ELR (cell line): ENCODE data around the gene SRGAP3.

Experiments used
- DNase-seq: peaks from one replicate; pipeline ENCODE4 v3.0.0-alpha.2; 2015; ENCODE audit warnings: low read depth

Gene SRGAP3

DNA sequence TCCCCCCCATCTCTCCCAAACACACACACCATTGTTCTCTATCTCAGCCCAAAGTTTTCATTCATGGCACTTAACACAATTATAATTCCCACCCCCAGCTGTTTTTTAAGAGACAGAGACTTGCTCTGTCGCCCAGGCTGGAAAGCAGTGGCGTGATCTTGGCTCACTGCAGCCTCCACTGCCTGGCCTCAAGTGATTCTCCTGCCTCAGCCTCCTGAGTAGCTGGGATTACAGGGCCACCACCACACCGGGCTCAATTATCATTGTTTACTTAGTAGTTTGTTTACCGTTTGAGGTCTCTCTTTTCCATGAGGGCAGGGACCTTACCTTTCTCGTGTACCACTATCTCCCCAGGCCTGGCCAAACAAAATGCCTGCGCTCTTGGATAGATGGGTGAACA, 206.4 kb downstream of the SRGAP3 start:
- no peak for DNase-seq

DNA sequence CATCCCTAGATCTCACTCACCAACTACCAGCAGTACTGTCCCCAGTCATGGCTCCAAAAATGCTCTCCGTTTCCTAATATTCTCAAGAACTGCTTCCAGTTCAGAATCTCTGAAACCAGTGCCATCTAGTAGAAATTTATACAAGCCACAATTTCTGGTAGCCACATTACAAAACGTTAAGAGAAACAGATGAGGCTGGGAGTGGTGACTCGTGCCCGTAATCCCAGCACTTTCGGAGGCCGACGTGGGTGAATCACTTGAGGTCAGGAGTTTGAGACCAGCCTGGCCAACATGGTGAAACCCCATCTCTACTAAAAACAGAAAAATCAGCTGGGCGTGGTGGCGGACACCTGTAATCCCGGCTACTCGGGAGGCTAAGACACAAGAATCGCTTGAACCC, 207.8 kb downstream of the SRGAP3 start:
- DNase-seq, result peak; percentile 15

DNA sequence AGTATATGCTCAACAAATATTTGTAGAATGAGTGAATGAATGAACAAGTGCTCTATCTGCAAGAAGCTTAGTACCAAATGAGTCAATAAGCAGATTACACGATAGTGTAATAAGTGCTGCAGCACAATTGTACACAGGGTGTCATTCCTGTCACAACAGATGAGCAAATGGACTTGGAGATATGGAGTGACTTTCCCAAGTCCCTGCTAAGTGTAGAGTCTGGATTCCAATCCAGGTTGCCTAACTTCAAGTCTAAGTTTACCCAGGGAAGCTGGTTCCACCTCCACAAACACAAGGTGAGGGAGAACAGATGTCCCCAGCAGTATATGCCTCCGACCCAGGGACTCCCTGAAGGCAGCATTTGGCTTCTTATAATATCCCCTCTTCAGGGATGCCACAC, 208.4 kb downstream of the SRGAP3 start:
- DNase-seq, result no peak

DNA sequence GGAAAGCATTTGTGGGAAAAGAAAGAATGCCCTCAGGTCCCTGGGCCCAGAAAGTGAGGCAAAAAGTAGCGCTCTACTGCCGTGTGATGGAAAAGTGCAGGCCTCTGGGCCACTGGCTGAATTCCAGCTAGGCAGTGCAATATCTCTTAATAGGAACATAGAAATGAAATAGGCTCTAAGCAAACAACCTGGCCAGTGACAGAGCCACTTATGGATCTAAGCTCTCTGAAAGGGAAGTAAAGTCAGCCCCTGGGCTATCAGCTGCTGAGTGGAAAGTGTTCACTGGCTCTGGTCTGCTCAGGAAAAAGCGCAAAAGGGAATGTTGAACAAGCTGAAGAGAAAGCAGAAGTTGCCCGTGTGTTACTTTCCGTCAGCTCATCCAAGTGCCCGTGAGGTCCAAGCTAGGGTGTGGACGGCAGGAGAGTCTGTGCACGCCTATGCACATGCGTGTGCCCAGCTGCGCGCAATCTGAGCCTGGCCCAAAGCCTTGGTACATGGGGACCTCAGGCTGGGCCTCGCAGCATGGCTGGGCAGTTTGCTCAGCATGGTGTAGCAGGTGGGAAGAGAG, 212.2 kb downstream of the SRGAP3 start:
- no peak for DNase-seq

DNA sequence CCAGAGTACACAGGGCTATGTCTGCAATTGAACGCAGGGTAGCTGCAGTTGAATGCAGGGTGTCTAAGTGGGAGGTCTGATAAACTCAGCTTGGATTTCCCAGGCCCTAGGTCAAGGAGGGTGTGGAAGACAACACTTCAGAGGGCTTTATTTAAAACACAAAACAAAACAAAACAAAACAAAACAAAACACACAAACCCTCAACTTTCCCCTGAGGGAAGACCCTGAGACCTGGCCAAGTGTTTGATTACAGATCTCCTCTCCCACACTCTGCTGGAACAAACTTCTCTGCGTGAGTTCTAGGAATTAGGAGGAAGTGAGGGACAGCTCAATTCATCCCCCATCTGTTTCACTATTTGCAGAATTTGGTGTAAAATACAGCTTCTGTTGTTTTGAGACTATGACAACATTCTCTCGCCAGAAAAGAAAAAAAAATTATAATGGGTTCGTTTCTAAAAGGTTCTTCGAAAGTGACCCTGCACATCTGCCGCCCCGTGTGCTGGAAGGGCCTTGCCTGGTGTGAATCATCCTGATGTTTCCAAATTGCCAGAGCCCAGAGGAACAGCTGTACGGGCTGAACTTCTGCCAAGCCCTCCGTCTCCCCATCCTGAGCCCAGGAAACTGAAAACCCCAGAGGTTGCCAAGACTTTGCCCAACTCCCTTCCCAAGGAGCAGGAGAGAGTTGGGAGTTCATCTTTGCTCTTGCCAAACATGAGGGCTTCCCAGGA, 212.9 kb downstream of the SRGAP3 start:
- no peak for DNase-seq

DNA sequence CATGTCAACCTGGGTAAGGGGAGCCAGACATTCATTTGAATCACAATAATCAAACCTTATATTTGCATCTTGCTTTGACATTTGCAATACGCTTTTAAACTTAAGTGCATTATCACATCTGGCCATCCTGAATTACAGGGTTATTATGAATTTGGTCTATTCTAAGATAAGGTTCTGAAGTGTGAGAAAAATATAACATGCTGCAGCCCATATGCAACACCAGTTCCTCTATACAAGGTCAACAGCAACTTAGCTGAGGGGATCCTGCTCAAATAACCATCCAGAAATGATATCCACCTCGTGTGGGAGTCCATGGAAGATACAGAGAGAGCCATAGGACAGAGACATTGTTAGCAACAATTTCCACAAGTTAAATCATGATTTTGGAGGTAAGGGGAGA, 213.5 kb downstream of the SRGAP3 start:
- no peak for DNase-seq

DNA sequence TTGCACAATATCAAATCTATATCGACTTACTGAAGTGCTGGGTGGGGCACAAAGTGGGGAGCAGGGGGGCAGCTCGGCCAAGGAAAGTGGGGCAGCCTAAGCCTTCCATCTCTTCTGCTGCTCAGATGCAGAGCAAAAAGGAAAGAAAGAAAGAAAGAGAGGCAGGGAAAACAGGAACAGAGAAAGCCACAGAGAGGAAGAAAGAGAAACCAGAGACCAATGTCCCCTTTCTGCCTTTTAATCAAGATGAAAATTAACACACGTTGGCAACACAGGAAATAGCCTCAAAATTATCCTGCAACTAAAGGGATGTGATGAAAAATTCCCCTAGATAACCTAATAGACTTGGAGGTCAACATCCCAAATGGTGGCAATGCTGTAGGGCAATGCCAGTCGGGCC, 214.0 kb downstream of the SRGAP3 start:
- no peak for DNase-seq

DNA sequence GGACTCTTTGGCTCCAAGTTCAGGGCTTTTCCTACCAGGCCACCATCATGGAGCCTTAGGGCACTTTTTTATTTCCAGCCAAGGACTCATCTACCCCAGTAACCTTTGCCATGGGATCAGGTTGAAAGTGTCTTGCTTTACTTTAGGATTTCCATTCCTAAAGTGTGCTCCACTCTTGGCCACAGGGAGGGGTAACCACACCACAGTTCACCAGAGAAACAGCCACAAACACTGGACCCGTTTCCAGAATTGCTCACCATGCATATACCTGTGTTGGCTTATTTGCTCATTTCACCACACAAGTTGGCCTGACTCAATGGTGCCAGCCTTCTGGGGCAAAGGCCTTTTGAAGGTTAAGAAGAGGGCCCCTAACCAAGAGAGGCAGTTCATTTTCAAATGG, 215.6 kb downstream of the SRGAP3 start:
- no peak for DNase-seq

DNA sequence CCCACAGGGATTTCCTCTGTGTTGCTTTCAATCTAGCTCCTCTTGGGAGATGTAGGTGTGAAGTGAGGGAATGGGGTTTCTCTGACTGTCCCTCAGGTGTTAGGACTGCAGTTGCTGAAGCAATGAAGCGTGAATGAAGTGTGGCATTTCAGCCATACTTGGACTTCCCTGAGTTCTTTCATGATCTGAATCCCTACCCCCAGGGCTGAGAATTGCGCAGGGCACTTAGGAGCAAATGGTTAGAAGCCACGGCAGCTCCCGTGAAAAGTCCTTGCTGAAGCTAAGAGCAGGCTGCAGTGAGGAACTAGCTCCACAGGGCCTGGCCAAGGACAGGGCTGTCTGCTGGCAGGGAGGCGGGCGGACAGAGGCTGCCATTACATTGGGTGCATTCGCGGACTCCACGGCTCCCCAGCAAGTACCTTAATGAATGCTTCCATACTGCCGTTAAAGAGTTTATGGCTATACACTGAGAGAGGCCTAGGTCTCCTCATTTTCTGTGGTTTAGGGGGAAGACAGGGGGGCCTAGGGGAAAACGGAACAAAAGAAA, 217.1 kb downstream of the SRGAP3 start:
- no peak for DNase-seq

DNA sequence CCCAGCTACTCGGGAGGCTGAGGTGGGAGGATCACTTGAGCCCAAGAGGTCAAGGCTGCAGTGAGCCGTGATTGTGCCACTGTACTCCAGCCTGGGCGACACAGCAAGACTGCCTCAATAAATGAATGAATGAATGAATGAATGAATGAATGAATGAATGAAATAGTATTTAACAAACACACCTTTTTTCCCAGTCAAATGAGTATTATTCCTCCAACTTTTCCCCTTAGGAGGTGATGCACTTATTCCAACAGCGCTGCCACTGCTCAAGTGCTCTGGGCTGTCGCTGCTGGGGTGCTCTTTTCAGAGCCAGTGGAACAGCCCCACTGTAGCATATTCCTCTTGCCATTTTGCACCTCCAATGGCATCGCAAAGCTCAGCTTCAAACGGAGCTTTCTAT, 219.4 kb downstream of the SRGAP3 start:
- no peak for DNase-seq

DNA sequence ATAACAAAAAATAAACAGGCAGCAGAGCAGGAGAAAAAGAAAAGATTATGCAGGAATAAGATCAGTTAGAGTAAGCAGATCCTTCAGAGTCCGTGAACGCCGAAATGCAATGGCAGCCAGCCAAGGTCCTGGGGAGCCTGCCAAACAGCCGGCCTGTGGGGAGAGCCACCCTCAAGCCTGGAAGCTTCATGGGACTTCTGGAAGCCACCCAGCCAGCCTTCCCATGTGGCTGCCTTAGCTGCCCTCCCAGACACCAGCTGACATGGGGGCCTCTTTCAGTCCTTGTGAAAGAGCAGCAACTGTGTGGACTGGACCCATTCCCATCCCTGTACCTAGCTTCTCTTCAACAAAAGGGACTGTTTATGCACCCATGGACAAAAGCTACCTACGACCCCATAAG, 221.3 kb downstream of the SRGAP3 start:
- DNase-seq, result no peak

DNA sequence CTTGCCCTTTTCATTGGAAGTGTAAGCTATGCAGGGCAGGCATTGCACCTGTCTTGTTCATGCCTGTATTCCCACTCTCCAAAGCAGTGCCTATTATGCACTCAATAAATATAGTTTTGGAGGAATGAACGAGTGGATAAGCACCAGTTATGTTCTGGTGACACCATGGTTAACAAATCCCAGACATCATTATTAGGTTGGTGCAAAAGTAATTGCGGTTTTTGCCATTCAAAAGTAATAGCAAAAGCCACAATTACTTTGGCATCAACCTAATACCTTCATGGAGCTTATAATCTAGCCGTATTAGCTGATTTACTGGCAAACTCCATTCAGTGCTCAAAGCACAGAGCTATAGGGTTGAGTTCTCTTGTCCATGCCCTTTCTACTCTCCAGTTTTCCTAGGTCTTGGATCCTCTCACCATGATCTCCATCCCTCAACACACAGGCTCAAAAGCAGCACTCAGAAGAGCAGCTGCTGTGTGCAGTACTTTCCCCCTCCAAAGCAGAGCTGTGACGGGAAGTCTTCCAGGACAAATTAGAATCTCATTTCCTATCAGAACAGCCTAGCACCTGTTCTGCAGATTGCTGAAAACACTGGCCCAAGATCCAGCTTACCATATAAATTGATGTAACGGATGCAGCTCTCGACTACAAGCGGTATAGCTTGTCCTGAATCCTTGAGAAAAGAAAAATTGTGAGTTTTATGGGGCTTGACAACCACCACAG, 223.0 kb downstream of the SRGAP3 start:
- no peak for DNase-seq

DNA sequence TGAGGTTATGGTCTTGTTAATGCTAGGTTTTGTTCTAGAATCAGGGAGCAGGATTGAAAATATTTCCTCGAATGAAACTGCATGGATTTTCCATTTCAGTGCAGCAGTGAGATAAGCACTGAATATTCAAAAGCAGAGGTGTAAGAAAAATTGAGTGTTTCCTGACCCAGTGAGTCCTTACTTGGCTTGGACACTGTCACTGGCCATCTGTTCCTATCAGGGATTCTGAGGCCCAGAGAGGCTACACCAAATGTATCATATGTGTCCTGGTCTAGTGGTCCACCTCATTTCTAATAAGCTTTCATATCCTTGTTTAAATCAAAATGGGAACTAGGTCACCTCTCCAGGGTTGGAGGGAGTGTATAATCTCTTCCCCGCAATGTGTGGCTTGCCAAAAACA, 225.1 kb downstream of the SRGAP3 start:
- DNase-seq, result no peak

DNA sequence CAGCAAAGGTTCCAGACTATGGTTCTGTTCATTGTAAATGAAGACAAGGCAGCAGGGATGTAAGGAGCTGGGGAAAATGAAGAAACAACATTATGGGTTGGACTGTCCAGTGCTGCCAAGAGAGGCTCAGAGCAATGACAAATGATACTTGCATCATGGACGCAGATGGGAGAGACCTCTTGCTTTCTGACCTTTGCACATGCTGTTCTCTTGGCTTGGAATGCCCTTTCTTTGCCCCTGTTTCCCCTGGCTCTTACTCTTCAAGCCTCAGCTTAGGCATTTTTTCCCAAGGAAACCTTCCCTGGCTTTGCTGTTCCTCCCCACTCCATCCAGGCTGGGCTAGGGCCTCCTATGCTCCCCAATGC, 226.2 kb downstream of the SRGAP3 start:
- DNase-seq, result no peak

DNA sequence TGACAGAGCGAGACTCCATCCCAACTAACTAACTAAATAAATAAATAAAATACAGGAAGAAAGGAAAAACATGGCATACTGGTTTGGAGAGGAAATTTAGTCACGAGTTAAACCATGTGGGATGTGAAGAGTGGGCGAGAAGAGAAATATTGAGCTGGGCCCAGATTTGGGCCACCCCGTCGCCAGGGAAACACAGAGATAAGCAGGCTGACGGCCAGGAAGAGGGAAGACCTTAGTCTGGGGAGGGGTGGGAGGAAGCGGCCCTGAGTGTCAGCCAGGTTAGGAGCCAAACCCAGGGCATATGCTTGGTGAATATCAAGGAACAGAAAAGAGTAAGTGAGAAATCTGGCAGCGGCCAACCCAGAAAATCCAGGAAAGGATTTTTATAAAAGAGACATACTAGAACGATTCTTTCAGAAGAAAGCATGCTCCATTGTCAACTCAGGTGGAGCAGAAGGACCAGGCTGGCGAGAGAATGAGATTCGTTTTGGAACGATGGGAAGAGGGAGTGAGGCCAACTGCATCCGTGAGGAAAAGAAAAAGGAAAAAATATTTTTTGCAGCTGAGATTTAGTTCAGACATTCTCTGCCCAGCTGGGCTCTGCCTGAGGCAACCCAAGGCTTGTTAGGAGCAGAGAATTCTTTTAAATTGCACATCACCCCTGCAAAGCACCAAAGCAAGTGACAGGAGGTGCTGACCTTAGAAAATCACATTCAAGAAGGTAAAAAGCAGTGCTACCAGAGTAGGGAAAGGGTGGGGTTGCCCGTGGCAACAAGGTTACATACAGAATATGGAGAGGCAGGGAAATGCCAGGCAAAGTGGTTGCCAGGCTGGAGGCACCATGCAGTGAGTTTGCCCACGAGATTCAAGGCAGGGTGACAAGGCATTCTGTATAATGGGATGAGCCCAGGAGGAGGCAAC, 226.9 kb downstream of the SRGAP3 start:
- DNase-seq, result no peak

DNA sequence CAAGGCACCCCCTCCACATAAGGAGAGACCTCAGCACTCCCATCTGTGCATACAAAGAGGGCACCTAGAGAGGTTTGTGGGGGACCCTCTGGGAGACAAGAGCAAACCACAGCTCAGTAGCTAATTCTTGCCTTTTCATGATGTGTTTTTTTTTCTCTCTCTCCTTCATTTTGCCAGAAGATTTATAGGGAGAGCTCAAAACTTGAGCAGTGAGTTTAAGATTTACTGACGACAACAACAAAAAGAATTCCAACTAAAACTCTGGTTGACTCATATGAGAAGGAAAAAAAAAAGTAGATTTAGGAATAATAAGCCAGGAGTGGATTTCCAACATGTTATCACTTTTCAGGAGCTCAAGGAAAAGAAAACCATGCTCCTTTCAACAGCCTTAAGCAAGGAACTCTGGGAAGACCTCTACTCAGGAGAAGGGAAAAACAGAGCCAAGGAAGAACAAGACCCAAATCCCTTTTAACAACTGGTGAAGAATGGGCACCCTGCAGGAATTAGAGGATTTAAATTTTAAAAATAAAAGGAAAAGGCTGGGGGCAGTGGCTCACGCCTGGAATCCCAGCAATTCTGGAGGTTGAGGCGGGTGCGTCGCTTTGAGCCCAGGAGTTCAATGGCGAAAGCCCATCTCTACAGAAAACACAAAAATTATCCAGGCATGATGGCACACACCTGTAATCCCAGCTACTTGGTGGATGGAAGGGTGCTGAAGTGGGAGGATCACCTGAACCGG, 228.0 kb downstream of the SRGAP3 start:
- DNase-seq, result no peak

DNA sequence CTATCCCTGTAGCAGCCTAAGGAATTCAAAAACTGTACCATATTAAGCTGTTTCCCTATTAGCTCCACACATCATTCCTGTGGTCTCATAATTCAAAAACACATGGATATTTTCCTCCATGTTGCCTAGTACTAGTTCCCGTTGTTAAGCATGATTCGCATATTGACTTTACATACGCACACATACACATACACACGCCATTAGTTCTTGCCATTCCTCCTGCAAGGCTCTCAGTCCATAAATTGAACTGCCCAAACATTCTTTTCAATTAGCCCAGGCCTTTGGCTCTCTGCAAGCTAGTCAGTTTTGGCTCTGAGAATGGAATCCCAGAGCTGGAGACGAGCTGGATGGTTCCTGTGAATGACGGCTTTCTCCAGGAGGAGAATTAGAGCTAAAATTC, 229.0 kb downstream of the SRGAP3 start:
- no peak for DNase-seq

DNA sequence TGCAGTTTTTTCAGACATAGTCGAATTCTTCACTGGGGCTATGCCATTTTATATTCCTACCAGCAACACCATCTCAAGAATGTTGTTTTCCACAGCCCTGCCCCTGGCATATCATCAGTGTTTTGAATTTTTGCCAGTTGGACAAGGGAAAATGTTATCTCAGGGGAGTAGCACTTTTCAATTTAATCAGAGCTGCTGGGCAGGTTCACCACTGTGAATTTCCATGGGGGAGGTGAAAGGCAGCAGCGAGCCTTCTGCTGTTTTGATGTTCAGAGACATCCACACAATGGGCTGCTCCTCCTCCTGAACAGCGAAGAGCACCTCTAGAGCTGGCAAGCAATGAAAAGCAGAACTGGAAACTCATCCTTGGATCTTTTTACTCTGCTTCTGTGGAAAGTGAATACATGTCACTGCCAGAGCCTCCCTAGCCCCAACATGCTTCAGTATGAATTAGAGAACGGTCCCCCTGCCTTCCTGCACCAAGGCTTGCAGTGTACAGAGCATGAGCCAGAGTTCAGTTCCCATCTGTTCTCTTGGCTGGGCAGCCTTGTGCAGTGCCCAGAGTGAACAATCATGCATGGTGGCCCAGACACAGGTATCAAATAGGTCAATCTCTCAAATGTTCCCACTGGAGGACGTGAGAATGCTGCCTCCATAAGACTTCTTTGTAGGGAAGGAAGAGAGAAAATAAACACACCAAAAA, 230.0 kb downstream of the SRGAP3 start:
- DNase-seq, result no peak

DNA sequence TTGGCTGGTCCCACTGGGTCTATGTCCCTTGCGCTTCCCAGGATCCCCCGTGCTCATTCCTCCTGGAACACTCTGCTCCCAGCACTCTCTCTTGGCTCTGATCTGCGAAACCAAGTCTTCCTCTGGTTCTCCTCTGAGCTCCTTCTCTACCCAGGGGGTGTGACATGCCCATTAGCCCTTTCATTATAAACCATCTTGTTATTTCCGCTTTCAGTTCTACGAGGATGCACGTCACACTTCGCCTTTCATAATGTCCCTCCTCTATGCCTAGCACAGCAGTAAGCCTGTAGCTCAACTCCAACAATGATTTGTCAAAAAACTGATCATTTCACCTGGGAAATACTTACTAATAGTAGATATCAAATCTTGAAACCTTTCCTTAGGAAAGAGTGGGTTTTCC, 234.2 kb downstream of the SRGAP3 start:
- DNase-seq, result no peak

DNA sequence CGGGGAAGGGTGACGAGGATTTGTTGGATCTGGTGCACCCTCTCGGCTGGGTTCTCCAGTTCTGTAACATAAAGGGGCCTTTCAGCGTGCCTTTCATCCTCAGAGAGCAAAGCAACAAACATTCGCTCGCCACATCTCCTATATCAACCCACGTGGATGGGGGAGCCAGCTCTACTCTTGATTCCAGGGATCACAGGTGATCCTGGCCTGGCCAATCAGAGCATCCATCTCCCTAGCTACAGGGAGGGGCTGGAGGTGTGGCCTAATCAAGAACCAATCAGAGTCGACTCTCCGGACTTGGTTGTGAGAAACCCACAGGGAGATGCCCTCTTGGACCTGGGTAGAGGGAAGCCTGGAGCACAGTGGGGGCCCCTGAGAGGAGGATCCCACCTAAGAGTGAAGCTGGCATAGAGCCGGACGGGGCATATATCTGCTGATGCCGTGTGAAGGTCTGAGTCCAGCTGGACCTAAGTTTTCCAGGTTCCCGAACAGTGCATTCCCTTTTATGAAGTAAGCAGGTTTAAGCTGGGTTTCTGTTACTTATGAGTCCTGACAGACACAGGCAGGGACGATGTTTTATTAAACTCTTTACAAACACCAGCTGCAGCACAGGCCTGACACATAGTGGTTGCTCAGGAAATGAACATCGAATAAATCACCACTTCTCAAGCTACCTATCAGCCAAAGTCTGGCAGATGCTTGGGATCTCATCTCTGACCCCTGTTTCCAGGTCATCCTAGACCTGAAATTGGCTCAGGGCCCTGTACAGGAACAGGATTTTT, 235.5 kb downstream of the SRGAP3 start:
- peak; percentile 21 for DNase-seq
